Cardiac muscle cell (in vitro differentiated cells and primary cell): Measurements from ENCODE around the gene ZNF454. TPM values are rescaled to one million over a fixed set of nuclear protein-coding genes. Genes with fewer than 3 reads are reported as not detected.
A peak's percentile ranks its signal among the peaks of the same experiment; 100 is the strongest.

Experiments
- DNase-seq, 2 donors: peaks; one replicate each; pipeline versions ENCODE4 v3.0.0 to v3.0.0-alpha.2; 2010 to 2017; ENCODE audit warnings: low read depth in 1 of 2, low spot score in 1 of 2
- H3K27ac ChIP-seq: fragments of 200-600 bp; sonication (generic); 2 replicates; pipeline ENCODE4 v1.5.1; 2016
- H3K27me3 ChIP-seq: fragments of 200-600 bp; sonication (generic); 2 replicates; pipeline ENCODE4 v1.6.0; 2016; ENCODE audit warnings: control low read depth
- H3K36me3 ChIP-seq: fragments of 200-600 bp; sonication (generic); 2 replicates; pipeline ENCODE4 v1.5.1; 2016; ENCODE audit warnings: control low read depth
- H3K4me1 ChIP-seq: fragments of 200-600 bp; sonication (generic); 2 replicates; pipeline ENCODE4 v1.8.1; 2017; ENCODE audit warnings: low read depth, mild to moderate bottlenecking, mixed run types
- H3K4me3 ChIP-seq: fragments of 200-600 bp; sonication (generic); 2 replicates; pipeline ENCODE4 v1.5.1; 2016; ENCODE audit warnings: mild to moderate bottlenecking
- H3K9me3 ChIP-seq: fragments of 200-600 bp; sonication (generic); 2 replicates; pipeline ENCODE4 v1.5.1; 2017; ENCODE audit warnings: low read depth, mild to moderate bottlenecking, control low read depth
- polyA plus RNA-seq: library from polyadenylated mRNA; unstranded; fragments of >200 nt; fragmentation: Nextera tagmentation; extraction: Ambion mirVana; gene quantifications from 2 replicates; pipeline ENCODE4 v1.2.1, GENCODE V29; 2016
- total RNA-seq: library from RNA; depleted of rRNA; stranded (reverse); fragments of >200 nt; gene quantifications from 2 replicates; pipeline ENCODE4 v1.2.3, GENCODE V29; 2016
- TF ChIP-seq, protein P1 (sequence below): IDR thresholded peaks from 2 replicates; pipeline ENCODE4 v1.5.1; 2012; ENCODE audit warnings: low read depth, mild to moderate bottlenecking, low read length

Gene ZNF454
- total RNA-seq, result 0.92 TPM in 1 of 2 replicates, not detected in the other
- 0.35 and 1.5 TPM in 2 replicates for polyA plus RNA-seq

GRCh38 chr5:178940569-178941360 is at the start of gene ZNF454:
ZNF454 (plus strand) TSS chr5:178941198; CDS start chr5:178942792, 1,594 bp downstream.
- H3K36me3 ChIP-seq, result no peaks in the 10 kb centered on the region
- DNase-seq, result peak; percentile 75 to 98
- peak within 1 kb of the TSS; percentile 27 for H3K4me3 ChIP-seq
- H3K27me3 ChIP-seq, result no peaks in the 10 kb centered on the region
- H3K27ac ChIP-seq, result no peak within 1 kb of the TSS
- TF ChIP-seq, protein P1, sequence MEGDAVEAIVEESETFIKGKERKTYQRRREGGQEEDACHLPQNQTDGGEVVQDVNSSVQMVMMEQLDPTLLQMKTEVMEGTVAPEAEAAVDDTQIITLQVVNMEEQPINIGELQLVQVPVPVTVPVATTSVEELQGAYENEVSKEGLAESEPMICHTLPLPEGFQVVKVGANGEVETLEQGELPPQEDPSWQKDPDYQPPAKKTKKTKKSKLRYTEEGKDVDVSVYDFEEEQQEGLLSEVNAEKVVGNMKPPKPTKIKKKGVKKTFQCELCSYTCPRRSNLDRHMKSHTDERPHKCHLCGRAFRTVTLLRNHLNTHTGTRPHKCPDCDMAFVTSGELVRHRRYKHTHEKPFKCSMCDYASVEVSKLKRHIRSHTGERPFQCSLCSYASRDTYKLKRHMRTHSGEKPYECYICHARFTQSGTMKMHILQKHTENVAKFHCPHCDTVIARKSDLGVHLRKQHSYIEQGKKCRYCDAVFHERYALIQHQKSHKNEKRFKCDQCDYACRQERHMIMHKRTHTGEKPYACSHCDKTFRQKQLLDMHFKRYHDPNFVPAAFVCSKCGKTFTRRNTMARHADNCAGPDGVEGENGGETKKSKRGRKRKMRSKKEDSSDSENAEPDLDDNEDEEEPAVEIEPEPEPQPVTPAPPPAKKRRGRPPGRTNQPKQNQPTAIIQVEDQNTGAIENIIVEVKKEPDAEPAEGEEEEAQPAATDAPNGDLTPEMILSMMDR, result no peak
- no peaks in the 10 kb centered on the region for H3K9me3 ChIP-seq
- H3K4me1 ChIP-seq, result no peaks in the 10 kb centered on the region

DNA sequence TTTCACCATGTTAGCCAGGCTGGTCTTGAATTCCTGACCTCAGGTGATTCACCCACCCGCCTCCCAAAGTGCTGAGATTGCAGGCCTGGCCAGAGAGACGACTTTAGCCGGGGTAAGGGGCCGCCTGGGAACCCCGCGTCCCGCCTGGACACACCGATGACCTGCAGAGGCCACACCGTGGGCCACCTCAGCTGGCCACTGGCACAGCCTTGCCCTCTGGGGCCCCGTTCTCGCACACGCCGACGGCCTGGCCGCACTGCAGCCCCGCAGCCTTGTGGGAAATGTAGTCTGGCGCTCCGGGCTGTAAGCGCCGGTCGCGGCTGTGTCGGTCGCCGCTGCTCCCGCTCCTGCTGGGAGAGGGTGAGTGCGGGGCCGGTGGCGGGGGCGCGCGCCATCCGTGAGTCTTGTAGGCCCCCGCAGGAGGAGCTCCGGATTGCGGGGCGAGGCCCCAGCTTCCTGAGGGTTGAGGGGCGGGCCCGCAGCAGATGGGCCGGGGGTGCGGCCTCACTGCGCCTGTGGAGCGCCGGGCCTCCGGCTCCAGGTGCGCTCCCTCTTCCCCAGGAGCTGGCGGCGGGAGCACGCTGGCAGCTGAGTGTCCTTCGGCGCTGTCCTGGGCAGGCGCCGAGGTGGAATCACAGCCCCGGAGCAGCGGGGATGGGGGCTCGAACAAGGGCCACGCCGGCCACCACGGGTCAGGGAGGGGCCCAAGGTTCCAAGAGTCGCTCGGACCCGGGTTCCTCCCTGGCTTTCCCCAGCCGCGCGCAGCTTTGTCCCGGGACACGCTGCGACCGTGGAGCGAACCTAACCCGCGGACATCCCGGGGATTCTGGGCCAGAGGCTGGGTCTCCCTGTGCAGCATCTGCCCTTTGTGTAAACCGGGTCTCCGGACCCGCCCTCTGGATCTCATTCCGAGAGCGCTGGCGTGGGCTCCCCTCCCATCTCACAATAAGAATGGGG is 45.1 kb upstream of the ZNF454 start, which contains the start of gene ZFP2:
Gene ZFP2, plus strand, starts transcription at position 299 of the 957 bp plus-strand sequence. CDS start 35,401 bp downstream, outside the sequence.
- peak; percentile 69 to 81 for DNase-seq
- Histone ChIP-seq H3K9me3 (no peaks in the 10 kb centered on the region), H3K4me3 (peak within 1 kb of the TSS; percentile 82), H3K27me3 (no peaks in the 10 kb centered on the region), H3K4me1 (no peaks in the 10 kb centered on the region), H3K36me3 (no peaks in the 10 kb centered on the region), H3K27ac (peak within 1 kb of the TSS; percentile 73)
- TF ChIP-seq, protein P1, result no peak

DNA sequence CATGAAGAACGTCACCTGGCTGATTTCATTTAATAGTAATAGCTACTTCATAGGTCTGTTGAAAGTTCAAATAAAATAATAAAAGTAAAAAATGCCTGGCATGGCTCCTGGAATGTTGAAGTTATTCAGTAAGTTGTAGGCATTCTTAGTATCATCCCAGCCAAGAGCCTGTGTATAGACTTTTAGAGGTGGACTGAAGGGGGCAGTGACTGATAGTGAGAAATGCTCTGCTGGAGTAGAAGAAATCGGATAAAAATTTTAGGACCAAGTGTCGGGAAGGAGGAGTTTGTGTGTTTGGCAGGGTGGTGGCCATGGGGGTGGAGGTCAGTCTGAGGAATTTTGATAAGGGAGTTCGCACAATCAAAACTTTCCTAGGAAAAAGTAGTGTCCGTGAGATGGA is 41.7 kb upstream of the ZNF454 start:
- no peaks in the 10 kb centered on the region for H3K27me3 ChIP-seq
- no peaks in the 10 kb centered on the region for H3K4me1 ChIP-seq
- TF ChIP-seq, protein P1, result no peak
- H3K9me3 ChIP-seq, result no peaks in the 10 kb centered on the region
- no peak for DNase-seq
- H3K4me3 ChIP-seq, result no peak overlapping the region
- H3K36me3 ChIP-seq, result no peaks in the 10 kb centered on the region
- no peak overlapping the region for H3K27ac ChIP-seq

- no peak overlapping the region for H3K27ac ChIP-seq
- H3K4me1 ChIP-seq, result no peaks in the 10 kb centered on the region
- no peaks in the 10 kb centered on the region for H3K9me3 ChIP-seq
- H3K27me3 ChIP-seq, result no peaks in the 10 kb centered on the region
- no peaks in the 10 kb centered on the region for H3K36me3 ChIP-seq
- peak in 1 of 2 donors; percentile 8 for DNase-seq
- TF ChIP-seq, protein P1, result no peak
- no peak overlapping the region for H3K4me3 ChIP-seq
Observed at GRCh38 chr5:178902849-178903248, 38.1 kb upstream of the ZNF454 start.
